Caco-2 (cell line): Measurements from ENCODE around the gene ANKFN1. TPM values are rescaled to one million over a fixed set of nuclear protein-coding genes. Genes with fewer than 3 reads are reported as not detected.

Experiments used
- BruUV-seq: library from RNA; stranded (reverse); fragments of 400-500 nt; replicated peaks from 2 replicates; lab custom pipeline; 2021; lab: Mats Ljungman, UMichigan
- CTCF ChIA-PET: fragments of 300-600 bp; sonication (Branson Sonifier 250); formaldehyde crosslinking; loops from one replicate; lab custom pipeline; 2022; ENCODE audit warnings: antibody characterized with exemption; lab: Charles Lee
- POLR2A ChIA-PET: fragments of 300-600 bp; sonication (Branson Sonifier 250); formaldehyde crosslinking; loops from one replicate; lab custom pipeline; 2022; ENCODE audit warnings: antibody characterized with exemption; lab: Charles Lee
- DNase-seq, 2 experiments: peaks; one replicate each; pipeline versions ENCODE4 v3.0.0 to v3.0.0-alpha.2; 2020 to 2022
- H3K27me3 ChIP-seq: replicated peaks from 2 replicates; pipeline ENCODE4 v1.6.0; 2011; ENCODE audit warnings: low read length; ENCODE audit not compliant: control insufficient read depth, insufficient read depth
- H3K36me3 ChIP-seq: 2 replicates; pipeline ENCODE4 v1.5.1; 2011; ENCODE audit warnings: low read length; ENCODE audit not compliant: control insufficient read depth, insufficient read depth
- H3K4me1 ChIP-seq: fragments of 250-450 bp; sonication (Bioruptor Pico); 2 replicates; pipeline ENCODE4 v1.5.1; 2020; ENCODE audit warnings: mild to moderate bottlenecking
- H3K4me3 ChIP-seq: 2 replicates; pipeline ENCODE4 v1.5.1; 2011; ENCODE audit warnings: low read depth, mild to moderate bottlenecking, control low read depth, low read length
- H3K9me3 ChIP-seq: fragments of 250-450 bp; sonication (Bioruptor Pico); 2 replicates; pipeline ENCODE4 v1.5.1; 2020; ENCODE audit warnings: mild to moderate bottlenecking, moderate library complexity
- H3K27ac Mint-ChIP-seq: one replicate; pipeline ENCODE4 v1.8.0; 2022; ENCODE audit warnings: mixed read lengths; ENCODE audit not compliant: unreplicated experiment
- H3K27me3 Mint-ChIP-seq: one replicate; pipeline ENCODE4 v1.8.0; 2022; ENCODE audit warnings: mixed read lengths; ENCODE audit not compliant: insufficient read depth, unreplicated experiment
- H3K36me3 Mint-ChIP-seq: one replicate; pipeline ENCODE4 v1.8.0; 2022; ENCODE audit warnings: mild to moderate bottlenecking, mixed read lengths; ENCODE audit not compliant: insufficient read depth, unreplicated experiment
- H3K4me1 Mint-ChIP-seq: one replicate; pipeline ENCODE4 v1.8.0; 2022; ENCODE audit warnings: low read depth, mixed read lengths; ENCODE audit not compliant: unreplicated experiment
- H3K4me3 Mint-ChIP-seq: one replicate; pipeline ENCODE4 v1.8.0; 2022; ENCODE audit warnings: mild to moderate bottlenecking, moderate library complexity, mixed read lengths; ENCODE audit not compliant: unreplicated experiment
- H3K9me3 Mint-ChIP-seq: one replicate; pipeline ENCODE4 v1.8.0; 2022; ENCODE audit warnings: mixed read lengths; ENCODE audit not compliant: unreplicated experiment
- intact Hi-C: fragments of 100-400 bp; cut with micrococcal nuclease; formaldehyde crosslinking; loops from one replicate; pipeline ENCODE4 v1.10.0; 2022; ENCODE audit not compliant: unreplicated experiment
- total RNA-seq: library from RNA; stranded (reverse); gene quantifications from 2 replicates; pipeline ENCODE4 v1.2.3, GENCODE V29; 2022
- TF ChIP-seq, protein P1 (sequence below), 2 experiments: fragments of 200-600 bp in 1 of 2; IDR thresholded peaks; 1 replicate in 1 of 2; 2 replicates in 1 of 2; pipeline versions ENCODE4 v1.5.1 to v1.8.0; 2011 to 2022; ENCODE audit warnings: antibody characterized with exemption in 1 of 2, control low read depth in 1 of 2, inconsistent platforms in 1 of 2, low read depth in 1 of 2, low read length in 1 of 2, mild to moderate bottlenecking in 1 of 2, moderate library complexity in 1 of 2; ENCODE audit not compliant: insufficient read depth in 1 of 2, severe bottlenecking in 1 of 2, unreplicated experiment in 1 of 2

ANKFN1 gene
- total RNA-seq, 1 experiment from 2014 or later: 0.34 TPM

DNA sequence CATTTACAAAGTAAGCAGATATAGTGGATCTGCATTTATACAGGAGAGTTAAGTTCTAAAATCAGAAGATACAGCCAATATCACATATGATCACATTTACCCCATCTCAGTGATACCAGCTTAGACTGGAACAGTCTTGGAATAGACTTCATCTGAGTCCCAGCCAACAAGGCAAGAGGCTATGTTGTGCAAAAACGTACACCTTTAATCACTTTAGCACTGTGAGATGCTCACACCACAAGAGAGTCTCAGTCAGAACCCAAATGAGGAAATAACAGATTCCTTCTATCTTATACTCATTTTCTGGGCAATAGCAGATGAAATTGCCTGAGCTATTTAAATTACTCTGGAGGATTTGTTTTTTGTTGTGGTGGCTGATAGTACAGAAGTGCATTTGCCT, 145.6 kb downstream of the ANKFN1 start:
- BruUV-seq: no TSS peak
- H3K27me3 Mint-ChIP-seq: peaks cover 10% of the 10 kb centered on the region
- no peak overlapping the region for H3K27ac Mint-ChIP-seq
- Histone ChIP-seq H3K4me1 (no peaks in the 10 kb centered on the region), H3K36me3 (no peaks in the 10 kb centered on the region), H3K27me3 (no peaks in the 10 kb centered on the region), H3K4me3 (no peak overlapping the region), H3K9me3 (no peaks in the 10 kb centered on the region)
- no peaks in the 10 kb centered on the region for H3K9me3 Mint-ChIP-seq
- intact Hi-C loops: no loop called here
- no peaks in the 10 kb centered on the region for H3K4me1 Mint-ChIP-seq
- ChIA-PET POLR2A (no interaction called here), CTCF (no interaction called here)
- TF ChIP-seq, protein P1, sequence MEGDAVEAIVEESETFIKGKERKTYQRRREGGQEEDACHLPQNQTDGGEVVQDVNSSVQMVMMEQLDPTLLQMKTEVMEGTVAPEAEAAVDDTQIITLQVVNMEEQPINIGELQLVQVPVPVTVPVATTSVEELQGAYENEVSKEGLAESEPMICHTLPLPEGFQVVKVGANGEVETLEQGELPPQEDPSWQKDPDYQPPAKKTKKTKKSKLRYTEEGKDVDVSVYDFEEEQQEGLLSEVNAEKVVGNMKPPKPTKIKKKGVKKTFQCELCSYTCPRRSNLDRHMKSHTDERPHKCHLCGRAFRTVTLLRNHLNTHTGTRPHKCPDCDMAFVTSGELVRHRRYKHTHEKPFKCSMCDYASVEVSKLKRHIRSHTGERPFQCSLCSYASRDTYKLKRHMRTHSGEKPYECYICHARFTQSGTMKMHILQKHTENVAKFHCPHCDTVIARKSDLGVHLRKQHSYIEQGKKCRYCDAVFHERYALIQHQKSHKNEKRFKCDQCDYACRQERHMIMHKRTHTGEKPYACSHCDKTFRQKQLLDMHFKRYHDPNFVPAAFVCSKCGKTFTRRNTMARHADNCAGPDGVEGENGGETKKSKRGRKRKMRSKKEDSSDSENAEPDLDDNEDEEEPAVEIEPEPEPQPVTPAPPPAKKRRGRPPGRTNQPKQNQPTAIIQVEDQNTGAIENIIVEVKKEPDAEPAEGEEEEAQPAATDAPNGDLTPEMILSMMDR (IDR thresholded peaks at IDR 0.05; ENCODE audit: insufficient read depth in 1 of 2, low read depth in 1 of 2, low read length in 1 of 2, severe bottlenecking in 1 of 2, unreplicated experiment in 1 of 2): no peak
- no peaks in the 10 kb centered on the region for H3K36me3 Mint-ChIP-seq
- DNase-seq: no peak
- no peak overlapping the region for H3K4me3 Mint-ChIP-seq

DNA sequence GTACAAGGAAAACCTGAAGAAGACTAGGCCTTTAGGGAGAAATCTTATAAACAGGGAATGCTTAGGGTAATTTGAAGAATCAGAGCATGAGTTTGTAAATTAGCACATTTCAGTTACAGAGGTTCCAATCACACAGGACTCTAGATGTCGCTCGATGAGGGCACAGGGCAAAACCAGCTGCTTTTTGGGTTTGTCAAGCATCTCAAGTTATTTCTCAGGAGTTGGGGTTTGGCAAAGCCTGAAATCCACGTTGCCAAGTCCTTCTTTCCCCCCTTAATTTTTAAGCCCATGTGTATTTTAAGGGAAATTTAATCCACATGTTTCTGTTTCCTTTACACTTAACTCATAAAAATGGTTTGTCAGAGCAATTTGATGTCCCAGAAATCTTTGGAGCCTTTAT, 146.9 kb downstream of the ANKFN1 start:
- Mint-ChIP-seq H3K4me1 (no peaks in the 10 kb centered on the region), H3K27me3 (peaks cover 10% of the 10 kb centered on the region), H3K27ac (no peak overlapping the region), H3K36me3 (no peaks in the 10 kb centered on the region), H3K4me3 (no peak overlapping the region), H3K9me3 (no peaks in the 10 kb centered on the region)
- ChIA-PET CTCF (interaction anchor here (0.7 kb wide), 1 partner anchor 53 kb away, joined by 5 read pairs; no protein-coding TSS in a partner anchor), POLR2A (no interaction called here)
- no peak for DNase-seq
- intact Hi-C loops: no loop called here
- no peaks in the 10 kb centered on the region for H3K9me3 ChIP-seq
- no peaks in the 10 kb centered on the region for H3K4me1 ChIP-seq
- TF ChIP-seq, protein P1 (IDR thresholded peaks at IDR 0.05; ENCODE audit: insufficient read depth in 1 of 2, low read depth in 1 of 2, low read length in 1 of 2, severe bottlenecking in 1 of 2, unreplicated experiment in 1 of 2): no peak
- no peaks in the 10 kb centered on the region for H3K27me3 ChIP-seq
- H3K4me3 ChIP-seq: no peak overlapping the region
- H3K36me3 ChIP-seq: no peaks in the 10 kb centered on the region
- BruUV-seq: no TSS peak

GRCh38 chr17:56305007-56305406, 151.7 kb downstream of the ANKFN1 start:
- Histone ChIP-seq H3K27me3 (no peaks in the 10 kb centered on the region), H3K4me3 (no peak overlapping the region), H3K36me3 (no peaks in the 10 kb centered on the region), H3K9me3 (no peaks in the 10 kb centered on the region), H3K4me1 (no peaks in the 10 kb centered on the region)
- no peaks in the 10 kb centered on the region for H3K36me3 Mint-ChIP-seq
- TF ChIP-seq, protein P1 (IDR thresholded peaks at IDR 0.05; ENCODE audit: insufficient read depth in 1 of 2, low read depth in 1 of 2, low read length in 1 of 2, severe bottlenecking in 1 of 2, unreplicated experiment in 1 of 2): no peak
- peaks cover 8% of the 10 kb centered on the region for H3K27me3 Mint-ChIP-seq
- ChIA-PET CTCF (no interaction called here), POLR2A (no interaction called here)
- intact Hi-C loops: no loop called here
- H3K27ac Mint-ChIP-seq: no peak overlapping the region
- no peaks in the 10 kb centered on the region for H3K9me3 Mint-ChIP-seq
- BruUV-seq: no TSS peak
- H3K4me1 Mint-ChIP-seq: no peaks in the 10 kb centered on the region
- no peak overlapping the region for H3K4me3 Mint-ChIP-seq
- peak in 1 of 2 experiments; percentile 5 for DNase-seq
